ENCODE results near the gene SNRNP40.

The SNRNP40 gene

DNA sequence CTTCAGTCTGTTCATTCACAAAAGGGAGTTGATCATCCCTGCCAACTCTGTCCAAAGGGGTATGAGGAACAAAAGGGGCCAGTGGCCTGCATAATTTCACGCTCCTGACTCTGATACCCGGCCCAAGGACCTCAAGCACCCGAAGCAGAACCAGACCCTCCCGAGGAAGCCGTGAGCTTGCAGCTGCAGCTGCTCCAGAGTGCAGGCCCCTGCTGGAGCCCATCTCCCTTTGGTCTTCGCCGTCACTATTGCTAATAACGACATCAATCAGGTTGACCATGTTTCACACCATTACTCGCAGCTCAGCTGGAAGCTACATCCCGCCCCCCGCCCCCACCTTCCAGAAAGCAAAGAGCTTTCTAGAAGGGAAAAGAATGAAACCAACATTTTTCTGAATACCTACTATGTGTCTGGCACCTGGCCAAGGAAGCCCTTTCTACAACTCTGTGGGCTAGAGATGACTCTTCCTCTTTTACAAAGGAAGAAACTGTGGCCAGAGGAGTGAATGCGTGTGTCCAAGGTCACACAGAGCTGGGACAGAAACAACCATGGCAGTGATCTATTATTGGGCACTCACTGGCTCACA is 62.4 kb downstream of the SNRNP40 start:
- FAIRE-seq: no peak

DNA sequence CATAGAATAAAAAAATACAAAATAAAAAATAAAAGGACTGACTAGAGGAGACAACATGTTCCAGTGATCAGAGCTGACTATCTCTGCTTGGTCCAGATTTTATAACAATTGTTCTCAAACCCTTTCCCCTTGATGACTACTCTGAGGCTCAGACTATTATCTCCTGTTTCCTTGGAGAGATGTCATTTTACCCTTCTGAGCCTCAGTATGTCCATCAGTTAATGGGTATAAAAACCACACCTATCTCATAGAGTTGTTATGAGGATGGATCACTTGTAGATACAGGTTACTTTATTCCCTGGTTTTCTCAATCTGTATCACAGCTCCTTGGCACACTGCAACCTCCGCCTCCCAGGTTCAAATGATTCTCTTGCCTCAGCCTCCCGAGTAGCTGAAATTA is 63.9 kb downstream of the SNRNP40 start:
- FAIRE-seq (no peak), DNase-seq (ENCODE audit: insufficient read length, low spot score) (no peak)

More for the DNA sequence above, 62.4 kb downstream of the SNRNP40 start:
- DNase-seq (ENCODE audit: insufficient read length, low spot score): no peak

DNA sequence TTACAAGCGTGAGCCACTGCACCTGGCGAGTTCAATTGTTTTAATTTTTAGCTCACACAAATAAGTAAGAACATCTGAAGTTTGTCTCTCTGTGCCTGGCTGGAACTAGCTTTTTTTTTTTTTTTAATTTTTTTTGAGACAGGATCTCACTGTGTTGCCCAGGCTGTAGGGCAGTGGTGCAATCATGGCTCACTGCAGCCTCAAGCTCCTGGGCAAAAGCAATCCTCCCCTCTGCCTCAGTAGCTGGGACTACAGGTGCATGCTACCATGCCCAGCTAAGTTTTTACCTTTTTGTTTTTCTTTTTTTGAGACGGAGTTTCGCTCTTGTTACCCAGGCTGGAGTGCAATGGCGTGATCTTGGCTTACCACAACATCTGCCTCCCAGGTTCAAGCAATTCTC is 64.8 kb downstream of the SNRNP40 start:
- FAIRE-seq (no peak), DNase-seq (ENCODE audit: insufficient read length, low spot score) (no peak)

DNA sequence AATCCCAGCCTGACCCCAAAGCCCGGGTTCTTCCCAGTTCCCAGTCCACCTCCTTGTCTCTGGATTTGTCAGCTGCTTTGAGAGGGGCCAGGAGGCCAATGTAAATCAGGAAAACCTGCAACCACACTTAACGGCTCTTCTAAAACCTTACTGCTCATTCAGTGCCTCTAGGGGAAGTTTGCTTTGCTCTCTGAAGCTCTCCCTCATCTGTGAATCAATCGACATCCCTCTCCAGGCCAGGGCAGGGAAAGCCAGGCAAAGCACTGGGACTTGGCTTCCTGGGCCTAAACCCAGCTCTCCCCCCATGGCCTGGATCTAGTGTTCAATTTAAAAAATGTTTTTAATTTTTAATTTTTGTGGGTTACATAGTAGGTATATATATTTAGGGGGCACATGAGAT is 66.2 kb downstream of the SNRNP40 start:
- no peak for FAIRE-seq
- DNase-seq (ENCODE audit: insufficient read length, low spot score): no peak

DNA sequence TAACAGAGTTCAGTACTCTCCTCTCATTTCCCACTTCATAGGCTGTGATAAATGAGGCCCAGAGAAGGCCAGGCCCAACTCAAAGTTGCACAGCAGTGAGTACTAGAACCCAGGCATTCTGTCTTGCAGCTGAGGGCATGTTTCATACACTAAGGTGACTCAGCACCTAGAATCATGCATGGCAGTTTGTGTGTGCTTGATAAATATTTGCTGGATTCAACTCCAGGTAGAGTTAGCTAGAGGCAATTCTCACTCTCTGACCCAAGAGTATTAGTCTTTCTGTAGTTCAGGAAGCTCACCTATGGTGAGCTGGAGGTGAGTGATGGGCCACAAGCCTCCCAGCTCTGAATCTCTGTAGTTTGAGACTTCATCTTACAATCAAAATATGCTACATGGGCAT is 67.6 kb downstream of the SNRNP40 start:
- no peak for FAIRE-seq
- no peak for DNase-seq (ENCODE audit: insufficient read length, low spot score)

DNA sequence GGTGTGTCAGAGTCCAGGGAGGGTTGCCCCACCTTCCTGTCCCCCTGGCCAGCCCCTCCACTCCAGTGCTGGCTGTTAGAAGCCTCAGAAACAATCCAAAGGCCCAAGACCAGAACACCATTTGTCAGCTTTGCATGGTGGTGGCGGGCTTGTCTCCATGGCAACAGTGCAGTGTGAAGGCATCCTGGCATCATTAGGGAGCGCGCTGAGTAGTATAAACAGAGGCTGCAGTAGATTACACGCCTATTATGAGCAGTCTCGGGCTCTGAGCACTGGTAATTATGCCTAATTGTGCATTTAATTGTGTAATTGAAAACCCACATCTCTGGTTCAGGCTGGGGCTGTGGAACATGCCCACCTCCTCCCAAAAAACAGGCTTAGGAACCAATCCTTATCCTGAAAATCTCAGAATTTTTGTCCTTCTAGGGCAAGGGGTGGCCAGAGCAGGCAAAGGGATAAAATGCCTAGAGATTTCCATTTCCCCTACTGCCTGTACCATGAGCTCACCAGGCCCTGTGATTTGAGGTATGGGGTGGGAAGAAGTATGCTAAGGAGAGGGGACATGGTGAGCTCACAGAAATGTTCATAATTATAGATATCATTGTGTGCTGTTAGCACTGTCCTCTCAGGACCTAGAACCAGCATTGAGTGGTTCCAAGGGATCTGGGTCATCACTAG is 68.6 kb downstream of the SNRNP40 start:
- no peak for DNase-seq (ENCODE audit: insufficient read length, low spot score)
- FAIRE-seq: no peak

DNA sequence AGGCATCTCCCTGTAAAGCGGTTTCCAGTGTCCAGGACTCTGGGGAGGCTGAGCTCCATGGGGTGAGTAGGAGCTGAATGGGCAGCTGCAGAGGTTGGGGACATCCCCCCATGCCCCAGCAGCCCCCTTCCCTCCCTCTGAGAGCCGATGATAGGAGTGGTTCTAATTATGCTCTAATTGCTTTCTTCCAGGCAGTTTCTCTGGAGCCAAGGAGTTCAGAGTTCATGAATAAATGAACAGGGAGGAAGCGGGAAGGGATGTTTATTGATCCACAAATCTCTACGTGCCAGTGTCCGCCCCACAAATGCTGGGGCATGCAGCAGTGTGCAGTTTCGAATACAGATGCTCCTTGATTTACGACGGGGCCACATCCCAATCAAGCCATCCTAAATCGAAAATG is 72.5 kb downstream of the SNRNP40 start:
- DNase-seq (ENCODE audit: insufficient read length, low spot score): no peak
- FAIRE-seq: no peak

DNA sequence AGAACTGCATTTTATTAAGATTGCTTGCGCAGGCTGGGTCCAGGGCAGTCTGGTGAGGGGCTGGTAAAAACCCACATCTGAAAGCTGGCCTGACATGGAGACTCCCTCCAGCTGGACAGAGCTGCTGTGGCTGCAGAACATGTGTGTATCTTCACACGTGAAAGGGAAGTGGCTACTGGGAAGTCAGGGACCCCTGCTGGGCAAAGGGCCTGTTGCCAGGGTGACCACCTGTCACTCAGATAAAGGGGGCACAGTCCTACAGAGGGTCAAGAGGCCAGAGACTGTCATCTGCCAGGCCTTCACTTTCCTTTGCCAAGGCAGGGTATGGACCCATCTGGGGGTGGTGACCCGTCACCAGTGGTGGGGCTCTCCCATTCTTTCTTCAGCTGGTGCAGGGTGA is 74.4 kb downstream of the SNRNP40 start:
- DNase-seq (ENCODE audit: insufficient read length, low spot score) (no peak), FAIRE-seq (no peak)

DNA sequence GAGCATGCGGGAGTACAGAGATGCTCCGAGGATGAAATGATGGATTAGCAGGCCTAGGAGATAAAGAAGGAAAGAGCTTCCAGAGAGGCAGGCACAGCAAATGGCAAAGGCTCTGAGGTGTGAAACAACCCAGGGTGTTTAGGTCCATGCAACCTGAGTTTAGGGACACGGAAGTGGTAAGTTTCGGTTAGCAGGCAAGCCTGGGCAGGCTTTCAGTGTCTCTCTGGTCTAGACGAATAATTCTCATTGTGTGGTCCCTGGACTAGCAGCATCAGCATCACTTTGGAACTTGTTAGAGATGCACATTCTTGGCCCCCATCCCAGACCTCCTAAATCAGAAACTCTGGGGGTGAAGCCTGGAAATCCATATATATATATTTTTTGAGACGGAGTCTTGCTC is 75.5 kb downstream of the SNRNP40 start:
- FAIRE-seq: no peak
- no peak for DNase-seq (ENCODE audit: insufficient read length, low spot score)

DNA sequence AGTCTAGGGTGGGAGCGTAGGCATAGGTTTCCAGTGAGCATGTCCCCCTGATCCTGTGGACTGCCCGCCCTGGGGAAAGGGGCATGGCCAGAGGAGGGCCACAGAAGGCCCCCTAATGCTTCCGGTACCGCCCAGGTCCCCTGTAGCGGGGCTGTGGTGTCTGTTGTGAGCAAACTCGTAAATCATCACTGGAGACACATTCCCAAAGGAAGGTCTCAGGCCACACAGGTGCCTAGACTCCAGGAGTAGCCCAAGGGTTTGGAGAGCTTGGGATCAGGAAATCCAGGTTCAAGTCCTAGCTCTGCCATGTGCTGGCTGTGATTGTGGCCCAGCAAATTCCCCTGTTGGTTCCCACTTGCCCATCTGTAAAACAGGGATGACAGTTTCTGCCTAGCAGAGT is 77.1 kb downstream of the SNRNP40 start:
- FAIRE-seq (no peak), DNase-seq (ENCODE audit: insufficient read length, low spot score) (no peak)

DNA sequence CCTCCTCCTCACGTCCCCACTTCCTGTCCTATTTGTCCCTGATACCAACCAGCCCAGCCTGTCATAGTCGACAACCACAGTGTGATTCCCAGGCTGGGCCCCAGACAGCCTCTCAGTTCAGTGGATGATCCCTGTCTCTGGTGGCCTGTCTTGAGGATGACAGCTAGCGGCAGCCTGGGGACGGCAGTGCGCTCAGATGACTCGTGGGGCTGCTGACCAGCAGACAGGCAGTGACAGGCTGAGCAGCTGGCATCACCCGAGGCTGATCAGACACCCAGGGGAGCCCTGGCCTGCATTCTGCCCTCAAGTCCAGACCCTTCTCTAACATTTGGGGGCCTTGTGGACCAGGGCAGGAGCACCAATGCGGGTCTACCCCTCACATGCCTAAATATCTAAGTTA is 77.9 kb downstream of the SNRNP40 start:
- DNase-seq (ENCODE audit: insufficient read length, low spot score): no peak
- FAIRE-seq: no peak

DNA sequence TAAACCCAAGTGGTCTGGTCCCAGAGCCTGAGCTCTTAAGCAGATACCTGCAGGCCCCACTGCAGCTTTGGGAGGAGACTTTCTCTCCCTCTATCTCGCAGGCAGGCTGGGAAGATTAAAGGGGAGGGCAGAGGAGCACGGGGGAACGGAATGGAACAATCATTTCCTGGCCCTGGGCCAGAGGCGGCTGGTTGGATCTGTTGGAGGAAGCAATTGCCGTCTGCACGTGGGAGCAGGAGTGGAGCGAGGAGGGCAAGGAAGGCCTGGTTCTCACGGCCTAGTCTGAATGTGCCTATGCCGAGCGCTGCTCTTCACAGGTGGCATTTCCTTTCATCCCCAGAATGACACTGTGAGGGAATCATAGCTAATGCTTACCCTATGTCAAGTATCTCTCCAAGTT is 80.6 kb downstream of the SNRNP40 start:
- FAIRE-seq (no peak), DNase-seq (ENCODE audit: insufficient read length, low spot score) (no peak)

DNA sequence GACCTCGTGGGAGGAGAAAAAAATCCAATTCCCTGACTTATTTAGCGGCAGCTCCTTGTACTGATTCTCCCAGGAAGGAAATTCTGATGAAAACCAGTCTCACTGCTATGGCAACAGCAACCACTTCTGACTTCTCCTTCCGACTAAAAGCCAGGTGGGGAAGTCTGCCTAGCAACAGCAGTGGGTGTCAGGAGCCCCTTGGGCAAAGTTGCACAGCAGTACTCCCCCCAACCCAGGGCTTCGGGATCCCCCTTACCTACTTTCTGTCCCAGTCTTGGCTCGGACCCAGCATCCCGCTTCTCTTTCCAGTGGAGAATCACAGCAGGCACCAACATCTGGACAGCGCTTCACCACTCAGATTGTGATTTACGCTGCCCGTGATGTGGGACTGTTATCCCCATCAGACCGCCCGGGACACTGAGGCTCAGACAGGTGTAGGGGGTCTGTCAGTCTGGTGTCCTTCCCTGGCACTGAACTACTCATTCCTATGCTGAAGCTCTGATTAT is 81.5 kb downstream of the SNRNP40 start:
- DNase-seq (ENCODE audit: insufficient read length, low spot score) (no peak), FAIRE-seq (no peak)

DNA sequence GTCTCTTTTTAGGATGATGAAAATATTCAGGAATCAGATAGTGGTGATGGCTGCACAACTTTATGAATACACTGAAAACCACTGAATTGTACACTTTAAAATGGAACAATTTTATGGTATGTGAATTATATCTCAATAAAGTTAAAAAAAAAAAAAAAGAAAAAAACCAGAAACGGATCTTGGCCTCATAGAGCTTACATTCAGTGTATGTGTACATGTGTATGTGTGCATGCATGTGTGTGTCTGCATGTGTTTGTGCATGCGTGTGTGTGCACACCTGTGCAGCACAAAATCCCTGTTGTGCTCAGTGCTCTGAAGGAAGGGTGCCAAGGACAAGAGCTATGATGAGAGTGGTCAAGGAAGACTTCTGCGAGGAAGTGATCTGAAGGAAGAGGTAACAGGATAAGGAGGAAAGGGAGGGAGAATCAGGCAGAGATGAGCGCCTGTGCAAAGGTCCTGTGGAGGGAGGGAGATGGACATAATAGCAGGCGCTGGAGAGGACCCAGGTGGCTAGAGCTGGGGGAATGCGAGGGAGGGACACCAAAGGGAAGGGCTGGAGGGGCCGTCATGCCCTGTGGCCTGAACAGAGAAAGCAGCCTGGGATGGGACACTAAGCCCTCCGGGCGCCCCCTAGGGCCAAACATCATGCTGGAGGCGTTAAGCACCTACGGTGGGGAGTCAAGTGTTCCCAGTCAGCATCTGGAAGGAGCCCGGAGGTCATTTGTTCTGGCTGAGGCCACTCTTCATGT is 82.1 kb downstream of the SNRNP40 start:
- DNase-seq (ENCODE audit: insufficient read length, low spot score) (no peak), FAIRE-seq (no peak)

Data from GM19239 (cell line).